H9 (cell line): ENCODE results near the gene ALG9. TPM values are rescaled to one million over a fixed set of nuclear protein-coding genes. Genes with fewer than 3 reads are reported as not detected.

ENCODE experiments used
- DNase-seq: peaks from one replicate; pipeline ENCODE4 v3.0.0-alpha.2; 2017
- H2AFZ ChIP-seq: one replicate; pipeline ENCODE4 v1.6.1; 2013; ENCODE audit warnings: mild to moderate bottlenecking, low read length, control low read depth, moderate library complexity
- H2AK5ac ChIP-seq: 2 replicates; pipeline ENCODE4 v1.6.1; 2013; ENCODE audit warnings: low read length, control low read depth, mixed read lengths; ENCODE audit not compliant: insufficient read length
- H2BK120ac ChIP-seq: one replicate; pipeline ENCODE4 v1.6.1; 2013; ENCODE audit warnings: low read depth, mild to moderate bottlenecking, low read length, control low read depth, inconsistent platforms; ENCODE audit not compliant: poor library complexity, severe bottlenecking
- H2BK12ac ChIP-seq: 2 replicates; pipeline ENCODE4 v1.6.1; 2013; ENCODE audit warnings: low read length, control low read depth, mixed read lengths, low read depth; ENCODE audit not compliant: insufficient read length
- H2BK15ac ChIP-seq: 2 replicates; pipeline ENCODE4 v1.6.1; 2013; ENCODE audit warnings: low read depth, low read length, control low read depth
- H2BK20ac ChIP-seq: one replicate; pipeline ENCODE4 v1.6.1; 2013; ENCODE audit warnings: low read depth, mild to moderate bottlenecking, low read length, control low read depth, inconsistent platforms; ENCODE audit not compliant: poor library complexity, severe bottlenecking
- H2BK5ac ChIP-seq: 2 replicates; pipeline ENCODE4 v1.6.1; 2013; ENCODE audit warnings: low read length, control low read depth, mixed read lengths; ENCODE audit not compliant: insufficient read length
- H3K14ac ChIP-seq: 2 replicates; pipeline ENCODE4 v1.6.1; 2013; ENCODE audit warnings: low read length, control low read depth; ENCODE audit not compliant: insufficient read depth
- H3K18ac ChIP-seq: 2 replicates; pipeline ENCODE4 v1.6.1; 2013; ENCODE audit warnings: low read depth, mild to moderate bottlenecking, mixed read lengths, low read length, control low read depth; ENCODE audit not compliant: insufficient read length
- H3K23ac ChIP-seq: 2 replicates; pipeline ENCODE4 v1.6.1; 2013; ENCODE audit warnings: low read length, control low read depth, mixed read lengths, low read depth; ENCODE audit not compliant: insufficient read length
- H3K23me2 ChIP-seq: 2 replicates; pipeline ENCODE4 v1.6.1; 2013; ENCODE audit warnings: low read depth, mild to moderate bottlenecking, mixed read lengths, low read length, control low read depth; ENCODE audit not compliant: insufficient read length, poor library complexity, severe bottlenecking
- H3K27ac ChIP-seq: 2 replicates; pipeline ENCODE4 v1.5.1; 2013; ENCODE audit warnings: low read length, control low read depth, mixed read lengths, low read depth; ENCODE audit not compliant: insufficient read length
- H3K27me3 ChIP-seq: 2 replicates; pipeline ENCODE4 v1.6.1; 2013; ENCODE audit warnings: low read length, control low read depth, inconsistent platforms; ENCODE audit not compliant: insufficient read depth
- H3K4ac ChIP-seq: 2 replicates; pipeline ENCODE4 v1.6.1; 2013; ENCODE audit warnings: low read depth, mild to moderate bottlenecking, control low read depth, inconsistent platforms, low read length, moderate library complexity
- H3K4me1 ChIP-seq: 2 replicates; pipeline ENCODE4 v1.6.1; 2013; ENCODE audit warnings: low read length, control low read depth, inconsistent platforms; ENCODE audit not compliant: insufficient read depth
- H3K4me2 ChIP-seq: 2 replicates; pipeline ENCODE4 v1.6.1; 2013; ENCODE audit warnings: low read length, control low read depth, mixed read lengths; ENCODE audit not compliant: insufficient read length, insufficient read depth
- H3K56ac ChIP-seq: 2 replicates; pipeline ENCODE4 v1.6.1; 2013; ENCODE audit warnings: low read depth, mild to moderate bottlenecking, mixed read lengths, low read length, control low read depth; ENCODE audit not compliant: insufficient read length
- H3K79me1 ChIP-seq: 2 replicates; pipeline ENCODE4 v1.6.1; 2013; ENCODE audit warnings: low read depth, mild to moderate bottlenecking, moderate library complexity, low read length, control low read depth, inconsistent platforms; ENCODE audit not compliant: insufficient read depth, poor library complexity, severe bottlenecking
- H3K79me2 ChIP-seq: 2 replicates; pipeline ENCODE4 v1.6.1; 2013; ENCODE audit warnings: low read length, control low read depth, inconsistent platforms; ENCODE audit not compliant: insufficient read depth
- H3K9ac ChIP-seq: 2 replicates; pipeline ENCODE4 v1.6.1; 2013; ENCODE audit warnings: low read length, control low read depth, mixed read lengths; ENCODE audit not compliant: insufficient read length; ENCODE audit errors: extremely low read depth
- H3K9me3 ChIP-seq: one replicate; pipeline ENCODE4 v1.6.1; 2013; ENCODE audit warnings: low read depth, low read length, inconsistent platforms; ENCODE audit not compliant: control insufficient read depth
- H3T11ph ChIP-seq: one replicate; pipeline ENCODE4 v1.6.1; 2013; ENCODE audit warnings: mild to moderate bottlenecking, low read length, control low read depth, inconsistent platforms
- H4K20me1 ChIP-seq: one replicate; pipeline ENCODE4 v1.6.1; 2013; ENCODE audit not compliant: control insufficient read depth, insufficient read length, insufficient read depth
- H4K5ac ChIP-seq: 2 replicates; pipeline ENCODE4 v1.6.1; 2013; ENCODE audit warnings: low read depth, mild to moderate bottlenecking, mixed read lengths, low read length, control low read depth; ENCODE audit not compliant: insufficient read length
- H4K8ac ChIP-seq: replicated peaks from 2 replicates; pipeline ENCODE4 v1.6.1; 2013; ENCODE audit warnings: low read length, control low read depth, mixed read lengths, low read depth; ENCODE audit not compliant: insufficient read length
- H4K91ac ChIP-seq: 2 replicates; pipeline ENCODE4 v1.6.1; 2013; ENCODE audit warnings: low read depth, mild to moderate bottlenecking, moderate library complexity, mixed read lengths, low read length, control low read depth; ENCODE audit not compliant: insufficient read length
- H3K27ac Mint-ChIP-seq, 3 experiments: 2 replicates in 2 of 3; 3 replicates in 1 of 3; pipeline ENCODE4 v1.8.0; 2020 to 2021; ENCODE audit warnings: mixed read lengths in 3 of 3, mild to moderate bottlenecking in 1 of 3, moderate library complexity in 1 of 3
- H3K27me3 Mint-ChIP-seq: 2 replicates; pipeline ENCODE4 v1.8.0; 2021; ENCODE audit warnings: low read depth, mild to moderate bottlenecking, moderate library complexity, mixed read lengths
- H3K36me3 Mint-ChIP-seq, 3 experiments: 2 replicates in 2 of 3; 3 replicates in 1 of 3; pipeline ENCODE4 v1.8.0; 2020 to 2021; ENCODE audit warnings: low read depth in 3 of 3, mixed read lengths in 3 of 3; ENCODE audit not compliant: insufficient read depth in 1 of 3
- H3K4me1 Mint-ChIP-seq, 2 experiments: 2 replicates each; pipeline ENCODE4 v1.8.0; 2020; ENCODE audit warnings: mixed read lengths in 2 of 2
- H3K4me3 Mint-ChIP-seq, 2 experiments: 2 replicates in 1 of 2; 3 replicates in 1 of 2; pipeline ENCODE4 v1.8.0; 2020 to 2021; ENCODE audit warnings: mild to moderate bottlenecking in 2 of 2, mixed read lengths in 2 of 2, moderate library complexity in 1 of 2
- H3K9me3 Mint-ChIP-seq, 2 experiments: 2 replicates in 1 of 2; 3 replicates in 1 of 2; pipeline ENCODE4 v1.8.0; 2020; ENCODE audit warnings: mild to moderate bottlenecking in 2 of 2, mixed read lengths in 2 of 2, moderate library complexity in 1 of 2
- WGBS: extraction: QIAGEN DNeasy Blood & Tissue Kit; methylation state at CpG from one replicate; pipeline ENCODE4 v1.1.7; 2013; ENCODE audit warnings: missing lambda C conversion rate, low lambda C conversion rate, mixed read lengths; ENCODE audit not compliant: insufficient read length; ENCODE audit errors: extremely low coverage; 5-methylcytosine and 5-hydroxymethylcytosine counted together
- total RNA-seq: library from RNA; stranded (reverse); gene quantifications from 2 replicates; pipeline ENCODE4 v1.2.1, GENCODE V29; 2021
- TF ChIP-seq, protein P1 (sequence below): fragments of 200-600 bp; sonication (generic); conservative IDR thresholded peaks from 3 replicates; pipeline ENCODE4 v1.8.0; 2021; ENCODE audit warnings: antibody characterized with exemption, mild to moderate bottlenecking

ALG9 gene
- total RNA-seq, 1 experiment from 2014 or later: 26.0 TPM

DNA sequence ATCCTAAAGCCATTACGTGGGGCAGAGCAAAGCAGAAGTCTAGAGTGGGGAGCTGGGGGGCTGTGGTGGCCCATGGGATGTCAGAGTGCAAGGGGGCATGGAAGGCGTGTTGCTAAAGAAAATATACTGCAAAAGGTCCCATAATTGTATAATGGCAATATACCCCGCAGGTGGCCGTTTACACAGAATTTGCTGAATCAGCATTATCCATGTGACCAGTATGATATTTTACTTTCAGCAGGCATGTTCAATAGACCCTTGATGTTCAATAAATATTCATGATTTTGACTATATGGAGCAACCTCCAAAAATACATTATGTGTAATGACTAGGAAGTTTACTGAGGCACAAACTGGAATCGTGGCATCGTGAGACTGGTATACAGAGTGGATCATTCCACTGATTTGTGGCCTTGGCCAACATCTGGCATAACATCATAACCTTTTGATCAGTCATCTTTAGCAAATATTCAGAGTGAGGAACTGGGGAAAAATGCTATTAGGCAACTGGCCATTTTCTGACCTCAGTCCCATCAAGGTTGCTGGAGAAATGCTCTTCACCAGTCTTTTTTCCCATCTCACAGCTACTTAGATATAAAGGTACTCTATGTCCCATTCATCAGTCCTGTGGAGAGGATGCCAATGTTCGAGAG lies 75.9 kb downstream of the ALG9 start:
- no peak overlapping the region for H2BK12ac ChIP-seq
- H4K20me1 ChIP-seq: no peaks in the 10 kb centered on the region
- no peak overlapping the region for H3K56ac ChIP-seq
- H3K14ac ChIP-seq: no peak overlapping the region
- H3K9ac ChIP-seq: no peak overlapping the region
- Mint-ChIP-seq H3K27me3 (no peaks in the 10 kb centered on the region), H3K9me3 (no peaks in the 10 kb centered on the region), H3K4me3 (no peak overlapping the region), H3K27ac (no peak overlapping the region), H3K36me3 (no peaks in the 10 kb centered on the region), H3K4me1 (peaks cover 0 to 8% of the 10 kb centered on the region in 2 experiments; a peak in 1 of 4 replicates)
- no peaks in the 10 kb centered on the region for H3K79me1 ChIP-seq
- no peaks in the 10 kb centered on the region for H3K9me3 ChIP-seq
- H3K4me1 ChIP-seq: no peaks in the 10 kb centered on the region
- WGBS: no CpG with 5 or more reads among the region's 7 CpGs
- no peak overlapping the region for H4K8ac ChIP-seq
- TF ChIP-seq, protein P1, sequence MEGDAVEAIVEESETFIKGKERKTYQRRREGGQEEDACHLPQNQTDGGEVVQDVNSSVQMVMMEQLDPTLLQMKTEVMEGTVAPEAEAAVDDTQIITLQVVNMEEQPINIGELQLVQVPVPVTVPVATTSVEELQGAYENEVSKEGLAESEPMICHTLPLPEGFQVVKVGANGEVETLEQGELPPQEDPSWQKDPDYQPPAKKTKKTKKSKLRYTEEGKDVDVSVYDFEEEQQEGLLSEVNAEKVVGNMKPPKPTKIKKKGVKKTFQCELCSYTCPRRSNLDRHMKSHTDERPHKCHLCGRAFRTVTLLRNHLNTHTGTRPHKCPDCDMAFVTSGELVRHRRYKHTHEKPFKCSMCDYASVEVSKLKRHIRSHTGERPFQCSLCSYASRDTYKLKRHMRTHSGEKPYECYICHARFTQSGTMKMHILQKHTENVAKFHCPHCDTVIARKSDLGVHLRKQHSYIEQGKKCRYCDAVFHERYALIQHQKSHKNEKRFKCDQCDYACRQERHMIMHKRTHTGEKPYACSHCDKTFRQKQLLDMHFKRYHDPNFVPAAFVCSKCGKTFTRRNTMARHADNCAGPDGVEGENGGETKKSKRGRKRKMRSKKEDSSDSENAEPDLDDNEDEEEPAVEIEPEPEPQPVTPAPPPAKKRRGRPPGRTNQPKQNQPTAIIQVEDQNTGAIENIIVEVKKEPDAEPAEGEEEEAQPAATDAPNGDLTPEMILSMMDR: no peak
- H2BK5ac ChIP-seq: no peak overlapping the region
- no peak overlapping the region for H2BK15ac ChIP-seq
- H4K5ac ChIP-seq: no peak overlapping the region
- H2BK20ac ChIP-seq: no peak overlapping the region
- H3K23ac ChIP-seq: no peak overlapping the region
- H3K79me2 ChIP-seq: no peaks in the 10 kb centered on the region
- no peak for DNase-seq
- H2AFZ ChIP-seq: no peak overlapping the region
- no peak overlapping the region for H4K91ac ChIP-seq
- no peak overlapping the region for H3K18ac ChIP-seq
- H2BK120ac ChIP-seq: no peak overlapping the region
- H3K23me2 ChIP-seq: no peaks in the 10 kb centered on the region
- no peak overlapping the region for H2AK5ac ChIP-seq
- no peak overlapping the region for H3T11ph ChIP-seq
- no peaks in the 10 kb centered on the region for H3K27me3 ChIP-seq
- no peak overlapping the region for H3K4me2 ChIP-seq
- H3K27ac ChIP-seq: no peak overlapping the region
- no peak overlapping the region for H3K4ac ChIP-seq
